KOPT-K1 (cell line): Measurements from ENCODE around the gene GADD45A.
"Not testable (repeated sequence)": the region's sequence is repeated elsewhere in the genome, so short reads cannot be mapped to it uniquely, and the experiment has no call there.

Source experiments
- H3K27ac ChIP-seq: fragments of 200-600 bp; sonication (generic); 2 replicates; pipeline ENCODE4 v1.5.1; 2016; ENCODE audit warnings: antibody characterized with exemption, mild to moderate bottlenecking, low read depth, low read length; ENCODE audit not compliant: poor library complexity, severe bottlenecking
- H3K36me3 ChIP-seq: fragments of 200-600 bp; sonication (generic); 2 replicates; pipeline ENCODE4 v1.5.1; 2017; ENCODE audit warnings: antibody characterized with exemption, mild to moderate bottlenecking, low read length, moderate library complexity; ENCODE audit not compliant: insufficient read depth
- H3K9me3 ChIP-seq: fragments of 200-600 bp; sonication (generic); 2 replicates; pipeline ENCODE4 v1.5.1; 2017; ENCODE audit warnings: antibody characterized with exemption, low read length, mild to moderate bottlenecking; ENCODE audit not compliant: insufficient read depth, poor library complexity, severe bottlenecking

The GADD45A gene

DNA sequence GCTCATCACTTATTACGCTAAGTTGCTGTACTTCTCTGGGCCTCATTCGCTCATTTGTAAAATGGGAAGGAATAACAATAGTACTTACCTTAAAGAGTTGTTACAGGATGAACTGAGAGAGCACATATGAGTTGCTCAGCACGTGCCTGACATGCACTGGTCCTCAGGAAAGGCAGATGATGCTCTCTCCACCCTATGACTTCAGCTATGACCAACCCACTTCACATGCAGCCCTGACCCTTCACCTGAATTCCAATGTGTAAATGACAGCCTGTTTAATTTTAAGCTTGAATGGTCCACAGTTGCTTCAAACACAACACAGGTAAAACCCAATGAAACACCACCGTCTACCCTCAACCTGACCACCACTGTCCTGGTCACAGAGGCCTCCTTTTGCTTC, 32.9 kb downstream of the GADD45A start:
- Histone ChIP-seq H3K27ac (no peak overlapping the region), H3K9me3 (no peaks in the 10 kb centered on the region), H3K36me3 (no peaks in the 10 kb centered on the region)

DNA sequence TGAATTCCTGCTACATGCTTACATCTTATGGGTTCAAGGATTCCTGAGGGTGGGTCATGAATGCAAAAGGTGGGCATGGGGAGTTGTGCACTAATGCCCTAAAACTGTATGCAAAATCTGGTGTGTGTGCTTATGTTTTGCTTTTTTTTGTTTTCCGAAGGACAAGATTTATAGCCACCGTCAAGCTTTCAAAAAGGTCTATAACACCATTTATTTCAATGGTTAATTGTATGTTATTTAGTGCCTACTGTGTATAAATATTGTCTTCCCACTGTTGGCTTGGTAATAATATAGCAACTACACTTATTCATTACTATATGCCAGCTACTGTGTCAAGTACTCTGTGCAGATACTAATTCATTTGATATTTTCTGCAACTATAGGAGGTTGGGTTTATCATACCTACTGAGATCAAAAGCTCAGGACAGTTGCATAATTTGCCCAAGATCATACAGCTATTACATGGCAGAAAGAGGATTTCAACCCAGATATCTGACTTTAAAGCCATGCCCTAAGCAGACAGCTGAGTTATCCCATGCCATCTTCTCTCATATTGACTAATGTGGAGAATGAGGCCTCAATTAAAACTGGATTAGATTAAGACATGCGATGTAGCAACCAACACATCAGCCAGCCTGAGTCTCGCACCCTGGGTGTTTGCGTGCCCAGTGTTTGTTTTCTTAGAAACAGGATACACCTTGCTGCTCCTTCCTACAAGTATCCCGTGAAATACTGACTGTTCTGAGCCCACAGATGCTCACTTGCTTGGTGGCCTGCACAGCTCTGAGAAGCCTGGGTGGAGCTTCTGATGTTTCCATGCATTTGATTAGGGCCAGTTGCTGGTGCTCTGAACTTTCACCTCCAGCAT, 34.6 kb downstream of the GADD45A start:
- no peaks in the 10 kb centered on the region for H3K9me3 ChIP-seq
- no peak overlapping the region for H3K27ac ChIP-seq
- no peaks in the 10 kb centered on the region for H3K36me3 ChIP-seq

DNA sequence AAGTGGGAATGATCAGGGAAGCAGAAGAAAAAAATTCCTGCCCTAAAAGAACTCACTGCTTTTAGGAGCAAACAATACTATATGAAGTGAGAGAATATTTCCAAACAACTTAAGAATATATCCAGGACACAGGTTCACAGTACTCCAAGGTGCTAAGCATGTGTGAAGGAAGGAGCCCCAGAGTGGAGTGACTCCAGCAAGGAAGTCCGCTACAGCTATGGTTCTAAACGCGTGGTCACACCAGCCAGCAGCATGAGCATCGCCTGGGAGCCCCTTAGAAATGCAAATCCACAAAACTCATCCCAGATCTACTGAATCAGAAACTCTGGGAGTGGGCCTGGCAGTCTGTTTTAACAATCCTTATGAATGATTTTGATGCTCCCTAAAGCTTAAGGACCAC, 36.1 kb downstream of the GADD45A start:
- Histone ChIP-seq H3K36me3 (no peaks in the 10 kb centered on the region), H3K27ac (no peak overlapping the region), H3K9me3 (no peaks in the 10 kb centered on the region)

DNA sequence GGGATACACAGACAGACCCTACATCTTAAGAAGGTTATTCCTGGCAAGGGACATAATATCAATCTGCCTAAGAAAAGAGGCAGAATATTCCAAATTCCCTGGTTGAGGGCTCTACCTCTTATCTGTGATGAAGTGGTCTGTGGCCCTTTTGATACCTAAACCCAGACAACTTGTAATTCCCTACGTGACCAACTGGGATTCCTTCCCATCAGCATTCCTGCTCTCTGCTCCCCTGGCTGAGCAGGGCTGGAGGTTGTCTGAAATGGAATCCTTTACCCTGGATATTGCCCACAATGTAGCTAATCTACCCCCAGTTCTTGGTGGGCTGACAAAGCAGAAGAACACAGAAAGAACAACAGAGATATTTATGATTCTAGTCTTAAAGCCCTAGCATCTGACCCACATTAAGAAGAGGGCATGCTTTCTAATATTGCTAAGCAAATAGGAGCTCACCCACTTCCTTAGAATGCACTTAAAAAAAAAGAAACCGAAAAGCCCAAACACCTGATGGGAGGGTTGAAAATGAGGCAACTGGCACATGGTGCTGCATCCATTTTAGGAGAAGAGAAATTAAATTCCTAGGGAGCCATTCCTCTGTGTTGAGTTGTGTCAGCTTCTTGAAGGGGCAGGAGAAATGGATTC, 36.8 kb downstream of the GADD45A start:
- Histone ChIP-seq H3K27ac (no peak overlapping the region), H3K36me3 (no peaks in the 10 kb centered on the region), H3K9me3 (no peaks in the 10 kb centered on the region)

DNA sequence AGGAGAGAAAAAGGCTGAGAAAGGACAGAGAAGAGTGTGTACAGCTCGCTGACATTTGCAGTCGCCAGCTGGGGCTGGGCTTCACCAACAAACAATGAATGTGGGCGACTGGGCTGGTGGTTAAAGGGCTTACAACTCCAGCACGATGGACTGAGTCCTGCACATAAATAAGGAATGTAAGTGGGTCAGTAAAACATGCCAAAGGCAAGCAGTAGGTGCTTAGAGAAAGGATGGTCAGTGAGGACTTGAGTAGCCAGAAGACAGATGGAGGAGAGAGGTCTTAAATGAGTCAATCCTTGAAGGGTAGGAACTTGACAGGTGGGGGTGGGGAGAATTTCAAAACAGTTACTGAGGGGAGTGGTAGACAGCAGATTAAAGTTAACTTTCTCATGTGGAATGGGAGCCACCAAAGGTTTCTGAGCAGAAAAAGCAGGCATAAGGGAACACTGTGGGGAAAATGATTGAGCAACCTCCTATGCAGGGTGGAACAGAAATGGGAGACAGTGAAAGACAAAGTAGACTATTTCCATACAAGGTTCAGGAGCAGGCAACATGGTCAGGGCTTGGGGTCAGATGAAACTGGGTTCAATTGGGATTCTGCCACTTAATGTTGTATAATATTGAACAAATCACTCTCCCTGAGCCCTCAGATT, 37.4 kb downstream of the GADD45A start:
- no peaks in the 10 kb centered on the region for H3K36me3 ChIP-seq
- no peak overlapping the region for H3K27ac ChIP-seq
- no peaks in the 10 kb centered on the region for H3K9me3 ChIP-seq

DNA sequence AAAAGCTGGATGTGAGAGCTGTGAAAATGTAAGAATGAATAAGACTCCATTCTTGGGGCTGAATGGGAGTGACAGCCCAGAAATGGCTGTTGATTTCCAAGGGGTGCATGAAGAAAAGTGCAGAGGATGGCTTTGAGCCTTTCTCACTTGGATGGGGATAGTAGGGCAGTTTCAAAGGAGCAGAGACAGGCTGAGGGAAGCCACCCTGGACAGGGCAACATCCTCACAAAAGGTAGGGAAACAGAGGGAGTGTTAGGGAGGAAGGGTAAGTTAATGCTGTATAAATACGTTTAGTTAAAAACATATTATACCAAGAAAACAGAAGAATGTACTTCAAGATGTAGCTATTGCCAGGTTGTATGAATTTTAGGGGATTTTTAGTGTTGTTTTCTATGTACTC, 38.1 kb downstream of the GADD45A start:
- Histone ChIP-seq H3K36me3 (no peaks in the 10 kb centered on the region), H3K9me3 (no peaks in the 10 kb centered on the region), H3K27ac (no peak overlapping the region)

DNA sequence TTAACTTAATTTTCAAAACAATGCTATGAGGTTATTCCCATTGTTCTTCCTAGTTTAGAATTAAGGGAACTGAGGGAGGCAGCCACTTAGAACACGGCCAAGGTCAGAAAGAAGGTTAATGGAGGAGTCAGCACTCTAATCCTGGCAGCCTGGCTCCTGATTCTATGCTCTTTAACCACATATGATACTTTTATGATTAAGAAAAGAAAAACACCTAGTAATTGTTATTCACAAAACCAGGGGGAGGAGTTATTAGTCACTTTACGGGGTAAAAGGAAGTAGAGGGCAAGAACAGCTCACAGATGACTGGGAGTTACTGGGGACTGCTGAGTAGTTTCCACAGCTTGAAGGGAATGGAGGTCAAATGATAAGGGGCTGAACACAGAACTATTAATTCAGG, 38.6 kb downstream of the GADD45A start:
- no peaks in the 10 kb centered on the region for H3K36me3 ChIP-seq
- no peak overlapping the region for H3K27ac ChIP-seq
- H3K9me3 ChIP-seq: no peaks in the 10 kb centered on the region

DNA sequence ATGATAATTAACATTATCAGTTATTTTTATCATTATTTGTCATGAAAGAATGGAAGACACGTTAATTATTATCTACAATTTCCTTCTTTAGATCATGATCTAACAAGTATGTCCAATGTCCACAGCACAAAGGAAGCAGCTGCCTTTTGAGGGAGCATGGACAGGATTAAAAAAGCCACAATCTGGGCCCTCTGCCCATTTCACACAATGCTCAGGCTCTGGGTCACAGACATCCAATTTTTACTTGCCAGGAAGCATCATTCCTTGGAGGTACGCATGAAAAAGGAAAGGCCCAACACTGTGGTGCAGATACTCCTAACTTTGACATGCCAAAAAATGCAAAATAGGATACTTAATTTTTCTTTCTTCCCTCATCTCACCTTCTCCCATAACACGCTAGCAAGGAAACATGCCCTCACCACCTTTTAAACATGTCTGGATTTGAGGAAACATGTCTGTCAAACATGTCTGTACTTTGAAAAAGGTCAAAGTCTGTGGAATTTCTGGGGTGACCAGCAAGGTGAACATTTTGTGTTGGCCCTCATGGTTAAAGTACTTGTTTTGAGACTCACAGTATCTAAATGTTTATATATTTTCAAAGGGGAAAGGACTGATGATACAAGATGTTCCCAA, 40.0 kb downstream of the GADD45A start:
- no peaks in the 10 kb centered on the region for H3K36me3 ChIP-seq
- no peaks in the 10 kb centered on the region for H3K9me3 ChIP-seq
- no peak overlapping the region for H3K27ac ChIP-seq

DNA sequence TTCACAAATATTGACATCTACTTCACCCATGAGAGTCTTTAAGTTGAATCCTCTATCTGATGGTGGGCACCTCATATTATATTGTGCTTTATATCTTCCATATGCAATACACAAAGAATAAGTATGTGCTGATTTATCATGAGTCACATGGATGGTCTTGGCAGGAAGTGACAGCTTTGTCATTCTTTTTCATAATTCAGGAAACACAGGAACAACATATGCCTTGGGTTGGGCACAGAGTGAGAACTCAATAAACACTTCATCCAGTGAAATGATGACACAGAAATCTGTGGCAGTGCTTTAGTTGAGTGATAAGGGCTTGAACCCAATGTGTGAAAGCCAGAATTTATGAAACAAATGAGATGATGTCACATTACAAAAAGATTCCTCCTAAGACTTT, 41.2 kb downstream of the GADD45A start:
- H3K36me3 ChIP-seq: no peaks in the 10 kb centered on the region
- no peaks in the 10 kb centered on the region for H3K9me3 ChIP-seq
- no peak overlapping the region for H3K27ac ChIP-seq

DNA sequence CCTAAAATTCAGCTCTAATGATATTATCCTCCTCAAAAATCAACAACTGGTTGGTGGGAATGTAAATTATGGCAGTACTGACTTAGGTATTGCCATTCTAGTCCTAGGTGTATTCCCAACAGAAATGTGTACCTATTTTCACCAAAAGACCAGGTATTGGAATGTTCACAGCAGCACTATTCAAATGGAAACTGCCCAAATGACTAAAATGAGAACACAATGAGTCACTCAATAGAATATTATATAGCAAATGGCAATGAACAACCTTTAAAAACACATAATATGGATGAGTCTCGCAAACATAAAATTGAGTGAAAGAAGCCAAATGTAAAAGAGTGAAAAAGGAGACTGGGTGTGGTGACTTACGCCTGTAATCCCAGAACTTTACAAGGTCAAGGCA, 44.9 kb downstream of the GADD45A start:
- H3K36me3 ChIP-seq: no peaks in the 10 kb centered on the region
- no peaks in the 10 kb centered on the region for H3K9me3 ChIP-seq
- no peak overlapping the region for H3K27ac ChIP-seq

DNA sequence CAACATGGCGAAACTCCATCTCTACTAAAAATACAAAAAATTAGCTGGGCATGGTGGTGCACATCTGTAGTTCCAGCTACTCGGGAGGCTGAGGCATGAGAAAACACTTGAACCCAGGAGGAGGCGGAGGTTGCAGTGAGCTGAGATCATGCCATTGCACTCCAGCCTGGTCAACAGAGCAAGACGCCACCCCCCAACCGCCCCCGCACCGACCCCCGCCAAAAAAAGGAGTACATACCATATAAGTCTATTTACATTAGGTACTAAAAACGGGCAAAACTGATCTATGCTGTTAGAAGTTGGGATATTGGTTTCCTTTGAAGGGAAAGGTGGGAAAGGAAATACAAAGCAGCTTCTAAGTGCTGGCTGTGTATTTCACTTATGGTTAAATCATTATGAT, 45.3 kb downstream of the GADD45A start:
- not testable (repeated sequence) for H3K36me3 ChIP-seq, H3K9me3 ChIP-seq, H3K27ac ChIP-seq

DNA sequence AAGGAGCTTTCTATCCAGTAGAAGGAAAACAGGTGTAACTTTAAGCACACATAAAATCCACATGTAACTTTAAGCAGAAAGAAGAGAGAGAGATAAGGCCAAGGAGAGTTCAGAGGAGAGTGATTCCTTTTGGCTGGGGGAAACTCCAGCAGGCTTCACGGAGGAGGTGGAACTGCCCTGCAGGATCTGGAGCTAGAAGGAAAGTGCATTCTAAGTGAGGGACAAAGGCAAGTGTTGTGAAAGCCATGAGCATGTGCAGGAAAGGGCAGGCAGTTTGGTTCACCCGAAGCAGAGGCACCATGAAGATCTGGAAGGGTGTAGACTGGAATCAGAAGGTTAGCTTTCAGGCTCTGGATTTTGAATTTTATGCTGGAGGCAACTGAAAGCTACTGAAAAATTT, 46.3 kb downstream of the GADD45A start:
- H3K36me3 ChIP-seq: no peaks in the 10 kb centered on the region
- H3K27ac ChIP-seq: no peak overlapping the region
- H3K9me3 ChIP-seq: no peaks in the 10 kb centered on the region

DNA sequence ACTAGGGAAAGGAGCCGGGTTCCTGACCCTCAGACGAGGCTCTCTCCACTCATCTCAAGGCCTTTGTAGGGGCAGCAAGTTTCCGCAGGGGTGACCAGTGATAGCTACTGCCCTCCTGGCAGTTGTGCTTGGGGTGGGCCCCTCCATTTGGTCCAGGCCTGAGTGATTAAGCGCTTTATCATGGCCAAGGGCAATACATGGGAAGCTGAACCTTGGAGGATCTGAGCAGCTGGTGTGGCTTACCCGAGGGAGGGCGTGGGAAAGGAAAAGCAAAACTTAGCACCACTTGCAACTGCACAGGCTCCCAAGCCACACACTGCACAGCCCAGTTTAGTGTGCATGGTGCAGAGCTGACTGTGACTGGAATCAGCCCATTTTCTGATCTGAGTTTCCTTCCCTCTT, 47.8 kb downstream of the GADD45A start:
- no peaks in the 10 kb centered on the region for H3K36me3 ChIP-seq
- H3K27ac ChIP-seq: no peak overlapping the region
- no peaks in the 10 kb centered on the region for H3K9me3 ChIP-seq

DNA sequence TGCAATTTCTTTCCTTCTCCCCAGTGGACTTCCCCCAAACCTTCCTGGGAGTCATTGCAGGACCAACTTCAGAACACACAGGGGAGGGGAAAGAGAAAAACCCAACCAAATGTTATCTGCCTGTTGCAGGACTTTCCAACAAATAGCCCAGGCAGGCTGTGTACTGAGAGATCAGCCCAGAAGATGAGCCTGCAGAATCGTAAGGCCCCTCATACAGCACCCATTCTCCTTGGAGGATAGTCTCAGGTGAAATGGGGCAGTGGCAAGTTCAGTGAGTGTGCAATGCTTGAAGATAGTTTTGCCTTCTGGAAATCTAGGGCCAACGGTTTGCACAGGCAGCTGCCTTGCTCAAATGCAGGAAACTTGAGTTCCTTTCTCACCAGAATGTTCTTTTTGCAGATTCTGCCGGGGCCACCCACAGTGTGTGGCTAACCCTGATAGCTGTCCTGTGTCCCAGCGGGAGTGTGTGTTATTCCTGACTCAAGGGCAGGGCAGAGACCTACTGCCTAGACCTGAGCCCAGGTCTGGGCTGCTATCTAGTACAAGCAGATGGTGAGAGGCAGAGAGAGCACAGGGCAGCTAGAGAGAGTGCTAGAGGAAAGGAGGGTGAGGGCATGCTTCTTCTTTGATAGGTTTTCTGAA, 48.8 kb downstream of the GADD45A start:
- Histone ChIP-seq H3K36me3 (no peaks in the 10 kb centered on the region), H3K9me3 (no peaks in the 10 kb centered on the region), H3K27ac (no peak overlapping the region)

DNA sequence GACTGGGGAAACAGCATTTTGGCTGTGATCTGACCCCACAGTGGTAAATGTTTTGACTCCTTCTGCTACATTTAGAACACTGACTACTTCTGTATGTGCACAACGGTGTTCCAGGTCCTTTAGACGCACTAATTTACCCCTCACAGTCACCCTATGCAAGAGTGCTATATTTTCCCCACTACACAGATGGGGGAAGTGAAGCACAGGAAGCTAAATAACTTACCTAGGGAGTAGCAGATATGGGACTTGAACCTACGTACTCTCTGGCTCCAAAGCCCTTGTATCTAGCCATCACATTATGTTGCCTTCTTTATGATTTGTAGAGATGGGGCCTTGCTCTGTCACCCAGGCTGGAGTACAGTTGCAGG, 49.3 kb downstream of the GADD45A start:
- Histone ChIP-seq H3K36me3 (no peaks in the 10 kb centered on the region), H3K9me3 (no peaks in the 10 kb centered on the region), H3K27ac (no peak overlapping the region)
